ENCODE measurements around the gene NDUFC2.
"Not testable (repeated sequence)": the region's sequence is repeated elsewhere in the genome, so short reads cannot be mapped to it uniquely, and the experiment has no call there.

NDUFC2 gene

DNA sequence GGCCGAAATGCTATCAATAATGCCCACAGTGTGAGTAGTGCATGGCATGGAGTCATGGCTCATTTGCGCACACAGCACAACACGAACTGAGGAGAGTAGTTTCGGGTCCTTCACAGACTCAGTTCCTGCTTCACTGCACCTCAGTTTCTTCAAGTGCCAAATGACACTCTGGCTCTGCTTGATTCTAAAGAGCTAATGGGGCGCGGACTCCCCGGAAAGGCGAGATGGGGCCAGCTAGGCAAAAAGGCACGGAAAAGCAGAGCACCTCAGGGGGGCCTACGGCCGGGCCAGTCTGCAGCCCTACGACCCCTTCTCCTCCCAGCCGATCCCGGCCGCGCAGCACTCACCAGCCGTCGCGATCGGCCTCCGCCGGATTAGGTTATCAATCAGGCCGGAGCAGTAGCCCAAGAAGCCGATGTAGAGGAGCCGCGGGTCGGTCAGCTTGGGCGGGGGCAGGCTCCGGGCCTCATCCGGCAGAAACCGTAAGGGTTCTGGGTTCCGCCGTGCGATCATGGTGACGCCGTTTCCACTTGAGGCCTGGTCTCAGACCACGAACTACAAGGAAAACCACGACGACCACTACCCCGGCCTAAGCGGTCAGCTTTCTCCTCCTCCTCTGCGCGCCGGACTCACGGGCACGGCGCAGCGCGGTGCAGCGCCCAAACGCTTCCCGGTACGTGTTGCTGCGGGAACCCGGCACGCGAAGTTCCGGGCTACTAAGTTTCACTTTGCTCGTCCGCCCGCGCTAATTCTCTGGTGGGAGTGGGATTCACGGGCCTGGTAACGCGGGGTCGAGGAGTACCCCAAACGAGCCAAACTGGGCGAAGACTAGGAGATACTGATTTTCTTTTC lies at the start of gene NDUFC2:
Gene NDUFC2, minus strand, starts transcription at position 631 of the 852 bp plus-strand sequence. Its CDS starts 118 bp downstream, at position 513.
- DNase-seq (ENCODE audit: low read depth in 1 of 2, low spot score in 1 of 2) = peak; percentile 47 to 49

DNA sequence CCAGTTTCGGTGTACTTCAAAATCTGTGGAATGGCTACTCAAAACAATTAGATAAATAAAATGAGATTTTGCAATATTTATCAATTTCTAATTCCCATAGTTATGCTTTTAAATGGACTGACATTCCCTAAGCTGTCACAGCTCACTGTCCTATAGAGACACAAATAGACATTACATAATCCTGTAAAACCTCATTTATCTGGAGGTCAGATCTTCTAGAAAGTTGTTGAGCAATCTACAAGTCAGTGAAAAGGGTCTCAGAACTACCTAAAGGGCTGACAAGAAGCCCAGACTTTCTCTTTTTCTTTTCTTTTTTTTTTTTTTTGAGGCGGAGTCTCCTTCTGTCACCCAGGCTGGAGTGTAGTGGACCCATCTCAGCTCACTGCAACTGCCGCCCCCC lies 47.7 kb upstream of the NDUFC2 start:
- no peak for DNase-seq (ENCODE audit: low read depth in 1 of 2, low spot score in 1 of 2)

GRCh38 chr11:78112582-78113275 lies 33.1 kb upstream of the NDUFC2 start:
- DNase-seq (ENCODE audit: low read depth in 1 of 2, low spot score in 1 of 2) = no peak

GRCh38 chr11:78111298-78111697 lies 31.6 kb upstream of the NDUFC2 start:
- DNase-seq (ENCODE audit: low read depth in 1 of 2, low spot score in 1 of 2) = no peak

DNA sequence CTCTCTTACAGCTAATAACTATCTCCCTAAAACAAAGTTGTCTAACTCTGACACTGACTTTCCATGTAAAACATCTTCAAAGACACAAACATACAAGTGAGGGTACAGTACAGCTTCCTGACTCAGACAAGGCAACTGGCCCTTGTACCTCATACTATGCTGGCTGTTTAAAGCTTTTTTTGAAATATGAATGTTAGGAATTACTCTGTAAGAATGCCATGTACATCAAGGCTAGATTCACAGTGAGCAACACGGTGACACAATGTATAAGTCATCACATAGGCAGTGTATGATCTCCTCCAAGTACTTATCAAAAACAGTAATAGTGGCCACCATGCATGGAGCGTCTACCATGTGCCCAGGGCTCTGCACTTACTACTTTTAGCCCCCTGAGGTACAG lies 31.2 kb upstream of the NDUFC2 start:
- no peak for DNase-seq (ENCODE audit: low read depth in 1 of 2, low spot score in 1 of 2)

- no peak for DNase-seq (ENCODE audit: low read depth in 1 of 2, low spot score in 1 of 2)
These were observed 30.7 kb upstream of the NDUFC2 start for GRCh38 chr11:78110351-78110750.

DNA sequence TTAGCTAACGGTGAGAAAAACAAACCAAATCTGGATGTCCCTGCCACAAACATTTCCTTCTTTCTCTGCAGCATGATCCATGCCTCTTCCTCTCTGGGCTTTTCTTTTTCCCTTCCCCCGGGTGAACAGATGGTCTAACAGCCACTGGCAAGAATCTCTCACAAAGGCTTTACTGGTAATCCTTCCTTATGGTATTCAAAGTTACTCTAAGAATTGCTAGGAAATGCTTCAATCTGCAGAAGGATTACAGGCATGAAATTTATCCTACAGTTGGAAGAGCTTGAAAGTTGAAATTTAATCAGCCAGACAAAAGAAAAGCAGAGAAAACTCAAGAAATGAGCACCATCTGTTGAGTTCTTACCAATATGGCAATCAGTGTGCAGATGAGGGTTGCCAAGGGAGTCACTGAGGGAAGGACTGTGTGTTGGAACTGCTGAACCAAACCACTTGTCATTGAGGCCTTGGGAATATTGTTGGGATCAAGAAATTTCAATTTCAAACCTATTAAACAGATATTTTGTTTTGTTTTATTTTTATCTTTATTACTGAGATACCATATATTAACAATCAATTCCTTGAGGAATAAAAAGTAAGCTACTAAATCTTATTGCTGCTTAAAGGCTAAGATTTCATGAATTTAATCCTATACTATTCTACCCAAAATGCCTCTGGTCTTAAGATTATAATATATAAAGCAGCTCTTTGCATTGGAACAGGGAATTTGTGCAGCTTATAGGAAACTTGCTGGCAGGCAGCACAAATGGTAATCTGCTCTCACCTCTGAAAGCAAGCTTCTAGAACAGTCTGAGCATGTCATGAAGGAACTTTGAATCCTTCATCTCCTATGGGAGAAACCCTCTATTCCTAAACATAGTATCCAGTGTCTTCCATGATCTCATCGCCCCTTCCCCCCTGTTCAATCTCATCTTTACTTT lies 29.7 kb upstream of the NDUFC2 start:
- no peak for DNase-seq (ENCODE audit: low read depth in 1 of 2, low spot score in 1 of 2)

GRCh38 chr11:78100676-78101472 lies 21.2 kb upstream of the NDUFC2 start:
- DNase-seq (ENCODE audit: low read depth in 1 of 2, low spot score in 1 of 2) = no peak

DNA sequence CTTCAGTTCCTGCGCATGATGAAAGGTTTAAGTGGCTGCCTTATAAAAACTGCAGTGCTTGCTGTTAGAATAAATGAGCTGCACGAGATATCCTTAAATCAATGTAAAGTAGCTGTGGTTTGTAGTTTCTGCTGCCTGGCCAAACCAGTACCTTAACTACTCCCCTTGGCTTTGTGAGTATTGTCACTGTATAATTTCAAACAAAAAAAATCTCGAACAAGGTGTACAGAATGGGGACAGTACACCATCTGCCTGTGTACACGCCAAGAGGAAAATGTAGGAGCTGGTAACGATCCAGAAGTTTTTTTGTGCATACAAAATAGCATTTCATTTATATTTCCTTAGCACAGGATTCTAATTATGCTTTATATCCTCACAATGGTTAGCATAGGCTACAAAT lies 20.6 kb upstream of the NDUFC2 start:
- no peak for DNase-seq (ENCODE audit: low read depth in 1 of 2, low spot score in 1 of 2)

GRCh38 chr11:78099666-78100065 lies 20.0 kb upstream of the NDUFC2 start:
- DNase-seq (ENCODE audit: low read depth in 1 of 2, low spot score in 1 of 2) = no peak

DNA sequence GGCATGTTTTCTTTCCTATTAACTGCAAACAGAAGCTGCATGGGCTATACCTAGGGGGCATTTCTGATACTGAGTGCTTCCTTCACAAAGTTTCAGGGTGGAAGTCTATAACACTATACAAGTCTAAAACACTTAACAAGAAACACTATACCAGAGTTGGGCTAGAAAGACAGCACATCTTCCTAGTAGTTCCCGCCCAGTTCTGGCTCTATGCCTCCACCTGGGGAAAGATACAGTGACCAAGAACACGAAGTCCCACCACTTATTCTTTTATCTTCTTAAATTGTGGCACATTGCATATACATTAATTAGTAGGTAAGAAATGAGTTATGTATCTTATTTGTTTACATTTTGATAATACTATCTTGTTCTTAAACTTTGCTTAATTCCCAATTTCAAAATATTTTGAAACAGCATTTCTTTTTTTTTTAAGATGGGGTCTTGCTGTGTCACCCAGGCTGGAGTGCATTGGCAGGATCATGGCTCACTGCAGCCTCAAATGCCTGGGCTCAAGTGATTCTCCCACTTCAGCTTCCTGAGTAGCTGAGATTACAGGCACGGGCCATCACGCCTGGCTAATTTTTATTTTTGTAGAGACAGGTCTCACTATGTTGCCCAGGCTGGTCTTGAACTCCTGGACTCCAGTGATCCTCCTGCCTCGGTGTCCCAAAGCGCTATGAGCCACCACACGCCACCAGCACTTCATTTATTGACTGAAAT lies 18.2 kb upstream of the NDUFC2 start:
- DNase-seq (ENCODE audit: low read depth in 1 of 2, low spot score in 1 of 2) = no peak

- no peak for DNase-seq (ENCODE audit: low read depth in 1 of 2, low spot score in 1 of 2)
These were observed 14.6 kb upstream of the NDUFC2 start for GRCh38 chr11:78094250-78094649.

DNA sequence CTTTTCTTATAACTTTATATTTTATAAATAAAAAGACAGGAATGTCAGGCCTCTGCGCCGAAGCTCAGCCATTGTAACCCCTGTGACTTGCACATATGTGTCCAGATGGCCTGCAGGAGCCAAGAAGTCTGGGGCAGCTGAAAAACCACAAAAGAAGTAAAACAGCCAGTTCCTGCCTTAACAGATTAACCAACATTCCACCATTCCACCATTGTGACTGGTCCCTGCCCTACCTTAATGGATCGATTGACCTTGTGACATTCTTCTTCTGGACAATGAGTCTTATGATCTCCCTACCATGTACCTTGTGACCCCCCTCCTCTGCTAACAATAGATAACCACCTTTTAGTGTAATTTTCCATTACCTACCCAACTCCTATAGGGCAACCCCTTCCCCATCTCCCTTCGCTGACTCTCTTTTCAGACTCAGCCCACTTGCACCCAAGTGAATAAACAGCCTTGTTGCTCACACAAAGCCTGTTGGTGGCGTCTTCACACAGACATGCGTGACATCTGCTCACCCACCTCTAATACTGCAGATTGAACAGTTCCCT lies 6.9 kb upstream of the NDUFC2 start:
- DNase-seq (ENCODE audit: low read depth in 1 of 2, low spot score in 1 of 2) = not testable (repeated sequence)

DNA sequence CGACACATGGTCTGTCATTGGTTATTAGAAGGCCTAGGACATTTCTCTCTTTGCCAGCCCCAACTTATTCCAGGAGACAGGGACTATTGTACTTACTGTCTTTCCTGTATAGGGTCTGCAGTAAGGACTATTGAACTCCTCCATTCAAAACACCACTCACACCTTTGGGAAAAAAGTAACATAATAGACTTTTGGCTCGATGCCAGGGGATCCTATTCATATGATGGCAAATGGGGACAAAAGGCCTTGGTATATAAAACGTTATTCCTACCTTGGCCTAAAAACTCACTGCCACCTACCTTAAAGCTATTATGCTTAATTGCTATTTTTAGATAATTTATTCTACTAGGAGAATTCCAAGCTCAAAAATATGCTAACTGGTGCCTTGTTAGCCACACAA lies 6.3 kb upstream of the NDUFC2 start:
- DNase-seq (ENCODE audit: low read depth in 1 of 2, low spot score in 1 of 2) = no peak

DNA sequence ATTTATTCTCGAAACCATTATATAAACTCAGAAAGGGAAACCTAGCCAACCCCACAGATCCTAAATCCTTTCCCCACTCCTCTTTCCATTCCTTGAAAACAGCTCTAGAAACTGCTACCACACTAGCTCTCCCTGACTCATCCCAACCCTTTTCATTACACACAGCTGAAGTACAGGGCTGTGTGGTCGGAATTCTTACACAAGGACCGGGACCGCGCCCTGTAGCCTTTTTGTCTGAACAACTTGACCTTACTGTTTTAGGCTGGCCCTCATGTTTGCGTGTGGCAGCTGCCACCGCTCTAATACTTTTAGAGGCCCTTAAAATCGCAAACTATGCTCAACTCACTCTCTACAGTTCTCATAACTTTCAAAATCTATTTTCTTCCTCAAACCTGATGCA lies 4.8 kb upstream of the NDUFC2 start:
- not testable (repeated sequence) for DNase-seq (ENCODE audit: low read depth in 1 of 2, low spot score in 1 of 2)

DNA sequence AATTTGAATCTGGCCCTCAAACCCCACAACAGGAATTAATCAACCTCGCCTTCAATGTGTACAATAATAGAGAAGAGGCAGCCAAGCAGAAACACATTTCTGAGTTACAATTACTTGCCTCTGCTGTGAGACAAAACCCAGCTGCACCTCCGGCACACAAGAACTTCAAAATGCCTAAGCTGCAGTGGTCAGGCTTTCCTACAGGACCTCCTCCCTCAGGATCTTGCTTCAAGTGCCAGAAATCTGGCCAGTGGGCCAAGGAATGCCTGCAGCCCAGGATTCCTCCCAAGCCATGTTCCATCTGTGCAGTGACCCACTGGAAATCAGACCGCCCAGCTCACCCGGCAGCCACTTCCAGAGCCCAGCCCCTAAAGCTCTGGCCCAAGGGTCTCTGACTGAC lies 3.4 kb upstream of the NDUFC2 start:
- no peak for DNase-seq (ENCODE audit: low read depth in 1 of 2, low spot score in 1 of 2)

- no peak for DNase-seq (ENCODE audit: low read depth in 1 of 2, low spot score in 1 of 2)
These were observed 2.5 kb upstream of the NDUFC2 start for GRCh38 chr11:78082146-78082545.

- no peak for DNase-seq (ENCODE audit: low read depth in 1 of 2, low spot score in 1 of 2)
These were observed 1.9 kb upstream of the NDUFC2 start for GRCh38 chr11:78081583-78081982.

- no peak for DNase-seq (ENCODE audit: low read depth in 1 of 2, low spot score in 1 of 2)
These were observed 1.3 kb upstream of the NDUFC2 start for GRCh38 chr11:78080818-78081495.

Measured in activated CD4-positive, alpha-beta T cell treated with anti-CD3 and anti-CD28 coated beads, Interleukin-2, amount 50 U/mL, for 24 hours (primary cell).